Vagina (tissue), 2 donors: Measurements from ENCODE around the gene OPN1MW. TPM values are rescaled to one million over a fixed set of nuclear protein-coding genes. Genes with fewer than 3 reads are reported as not detected.
"Not testable (repeated sequence)": the region's sequence is repeated elsewhere in the genome, so short reads cannot be mapped to it uniquely, and the experiment has no call there.

Source experiments
- DNase-seq, 2 donors: peaks; one replicate each; pipeline ENCODE4 v3.0.0-alpha.2; 2017; ENCODE audit errors: extremely low spot score in 2 of 2
- H3K27ac ChIP-seq: fragments of 200-600 bp; sonication (generic); one replicate; pipeline ENCODE4 v1.5.1; 2019
- H3K27me3 ChIP-seq: fragments of 200-600 bp; sonication (generic); one replicate; pipeline ENCODE4 v1.5.1; 2019
- H3K36me3 ChIP-seq, 2 donors: fragments of 200-600 bp; sonication (generic); one replicate each; pipeline ENCODE4 v1.5.1; 2017 to 2019
- H3K4me1 ChIP-seq: fragments of 200-600 bp; sonication (generic); one replicate; pipeline ENCODE4 v1.5.1; 2019
- H3K4me3 ChIP-seq, 2 donors: fragments of 200-600 bp; sonication (generic); 1 replicate in 1 of 2; 2 replicates in 1 of 2; pipeline ENCODE4 v1.5.1; 2016 to 2019
- H3K9me3 ChIP-seq: fragments of 200-600 bp; sonication (generic); one replicate; pipeline ENCODE4 v1.5.1; 2019
- CTCF ChIP-seq, 3 experiments: fragments of 450-650 bp in 2 of 3; fragments of 200-600 bp in 1 of 3; sonication (generic) in 1 of 3; IDR thresholded peaks; one replicate each; pipeline ENCODE4 v1.5.1; 2017 to 2019; ENCODE audit warnings: antibody characterized with exemption in 3 of 3, mild to moderate bottlenecking in 2 of 3, moderate library complexity in 2 of 3
- POLR2A ChIP-seq, 2 donors: fragments of 450-650 bp; IDR thresholded peaks; one replicate each; pipeline ENCODE4 v1.6.1; 2017; ENCODE audit warnings: antibody characterized with exemption in 2 of 2, mild to moderate bottlenecking in 2 of 2, moderate library complexity in 2 of 2
- POLR2AphosphoS5 ChIP-seq, 2 donors: sonication (generic); formaldehyde crosslinking; IDR thresholded peaks; one replicate each; pipeline ENCODE4 v1.9.0; 2017; ENCODE audit warnings: antibody characterized with exemption in 2 of 2, mild to moderate bottlenecking in 2 of 2, low read depth in 1 of 2; ENCODE audit not compliant: insufficient read depth in 1 of 2
- intact Hi-C: fragments of 100-400 bp; cut with DNase I; formaldehyde crosslinking; loops from one replicate; pipeline ENCODE4 v1.15.1; 2023
- total RNA-seq: library from RNA; depleted of rRNA; stranded (reverse); fragments of >200 nt; gene quantifications from one replicate; pipeline ENCODE4 v1.2.3, GENCODE V29; 2016

OPN1MW gene
- total RNA-seq, result not detected

GRCh38 chrX:154182296-154182695, at the start of gene OPN1MW:
OPN1MW (plus strand) TSS chrX:154182596; CDS start chrX:154182678, 82 bp downstream.
- H3K27ac ChIP-seq, intact Hi-C loops, H3K4me1 ChIP-seq, H3K4me3 ChIP-seq, H3K9me3 ChIP-seq, H3K27me3 ChIP-seq, H3K36me3 ChIP-seq, DNase-seq: not testable (repeated sequence)

GRCh38 chrX:154135458-154136229, 46.8 kb upstream of the OPN1MW start:
- Histone ChIP-seq H3K9me3 (no peaks in the 10 kb centered on the region), H3K27me3 (no peaks in the 10 kb centered on the region), H3K4me1 (no peaks in the 10 kb centered on the region), H3K4me3 (no peak overlapping the region), H3K36me3 (no peaks in the 10 kb centered on the region), H3K27ac (no peak overlapping the region)
- TF ChIP-seq CTCF (IDR thresholded peaks at IDR 0.05), result no peak
- TF ChIP-seq POLR2AphosphoS5 (IDR thresholded peaks at IDR 0.05; ENCODE audit: insufficient read depth in 1 of 2, low read depth in 1 of 2), result no peak
- no peak for TF ChIP-seq POLR2A (IDR thresholded peaks at IDR 0.05)
- DNase-seq, result no peak
- intact Hi-C loops, result no loop called here

GRCh38 chrX:154136627-154137161, 45.7 kb upstream of the OPN1MW start:
- Histone ChIP-seq H3K27me3 (no peaks in the 10 kb centered on the region), H3K4me3 (peak overlapping the region; percentile 25 to 29), H3K36me3 (no peaks in the 10 kb centered on the region), H3K27ac (peak overlapping the region; percentile 36), H3K9me3 (no peaks in the 10 kb centered on the region), H3K4me1 (no peaks in the 10 kb centered on the region)
- TF ChIP-seq CTCF (IDR thresholded peaks at IDR 0.05), result peak; percentile 32 to 67 (median 58)
- TF ChIP-seq POLR2AphosphoS5 (IDR thresholded peaks at IDR 0.05; ENCODE audit: insufficient read depth in 1 of 2, low read depth in 1 of 2), result peak in 1 of 2 donors; percentile 34
- no peak for TF ChIP-seq POLR2A (IDR thresholded peaks at IDR 0.05)
- peak in 1 of 2 donors; percentile 76 for DNase-seq
- intact Hi-C loops, result no loop called here

GRCh38 chrX:154138857-154139256, 43.5 kb upstream of the OPN1MW start:
- Histone ChIP-seq H3K27ac (no peak overlapping the region), H3K36me3 (no peaks in the 10 kb centered on the region), H3K27me3 (no peaks in the 10 kb centered on the region), H3K4me1 (no peaks in the 10 kb centered on the region), H3K4me3 (no peak overlapping the region), H3K9me3 (no peaks in the 10 kb centered on the region)
- intact Hi-C loops, result no loop called here
- DNase-seq, result no peak
- TF ChIP-seq POLR2A (IDR thresholded peaks at IDR 0.05), result no peak
- TF ChIP-seq CTCF (IDR thresholded peaks at IDR 0.05), result no peak
- no peak for TF ChIP-seq POLR2AphosphoS5 (IDR thresholded peaks at IDR 0.05; ENCODE audit: insufficient read depth in 1 of 2, low read depth in 1 of 2)

- no peak for TF ChIP-seq CTCF (IDR thresholded peaks at IDR 0.05)
- TF ChIP-seq POLR2AphosphoS5 (IDR thresholded peaks at IDR 0.05; ENCODE audit: insufficient read depth in 1 of 2, low read depth in 1 of 2), result no peak
- TF ChIP-seq POLR2A (IDR thresholded peaks at IDR 0.05), result no peak
- Histone ChIP-seq H3K27ac (no peak overlapping the region), H3K27me3 (no peaks in the 10 kb centered on the region), H3K4me1 (no peaks in the 10 kb centered on the region), H3K4me3 (no peak overlapping the region), H3K9me3 (no peaks in the 10 kb centered on the region), H3K36me3 (no peaks in the 10 kb centered on the region)
- intact Hi-C loops, result no loop called here
- no peak for DNase-seq
These were observed 42.2 kb upstream of the OPN1MW start for GRCh38 chrX:154140206-154140605.
